WTC11 (cell line): ENCODE data around the gene ZNF503.

ENCODE experiments used
- CTCF ChIP-seq: fragments of 200-600 bp; IDR thresholded peaks from 2 replicates; pipeline ENCODE4 v1.8.0; 2022; ENCODE audit warnings: antibody characterized with exemption
- E2F5 ChIP-seq: sonication (generic); formaldehyde crosslinking; IDR thresholded peaks from 2 replicates; pipeline ENCODE4 v1.8.1; 2022; ENCODE audit warnings: mild to moderate bottlenecking, moderate library complexity, missing genetic modification reagents
- ESRRA ChIP-seq: sonication (generic); formaldehyde crosslinking; IDR thresholded peaks from 2 replicates; pipeline ENCODE4 v1.8.1; 2022; ENCODE audit warnings: mild to moderate bottlenecking, missing genetic modification reagents, borderline replicate concordance
- MYBL2 ChIP-seq: sonication (generic); formaldehyde crosslinking; IDR thresholded peaks from 2 replicates; pipeline ENCODE4 v1.8.1; 2023; ENCODE audit warnings: mild to moderate bottlenecking, moderate library complexity, missing genetic modification reagents
- ZNF263 ChIP-seq: sonication (generic); formaldehyde crosslinking; IDR thresholded peaks from 2 replicates; pipeline ENCODE4 v1.8.1; 2022; ENCODE audit warnings: low read depth, mild to moderate bottlenecking, moderate library complexity, missing genetic modification reagents
- ZNF281 ChIP-seq: sonication (generic); formaldehyde crosslinking; IDR thresholded peaks from 2 replicates; pipeline ENCODE4 v1.8.0; 2023; ENCODE audit warnings: mild to moderate bottlenecking, missing genetic modification reagents

- TF ChIP-seq CTCF (no peak), E2F5 (CRISPR knock-in tag) (no peak), ZNF281 (CRISPR knock-in tag) (no peak), ZNF263 (CRISPR knock-in tag) (no peak), MYBL2 (no peak), ESRRA (no peak)
Measured at GRCh38 chr10:75405598-75406461, 4.3 kb upstream of the ZNF503 start.
